NK-92 (cell line): ENCODE results near the gene CD53.
"Not testable (repeated sequence)": the region's sequence is repeated elsewhere in the genome, so short reads cannot be mapped to it uniquely, and the experiment has no call there.

Experiments
- DNase-seq: peaks from one replicate; lab custom pipeline; 2025; ENCODE audit not compliant: unreplicated experiment; lab: John Stamatoyannopoulos, UW

CD53 gene

DNA sequence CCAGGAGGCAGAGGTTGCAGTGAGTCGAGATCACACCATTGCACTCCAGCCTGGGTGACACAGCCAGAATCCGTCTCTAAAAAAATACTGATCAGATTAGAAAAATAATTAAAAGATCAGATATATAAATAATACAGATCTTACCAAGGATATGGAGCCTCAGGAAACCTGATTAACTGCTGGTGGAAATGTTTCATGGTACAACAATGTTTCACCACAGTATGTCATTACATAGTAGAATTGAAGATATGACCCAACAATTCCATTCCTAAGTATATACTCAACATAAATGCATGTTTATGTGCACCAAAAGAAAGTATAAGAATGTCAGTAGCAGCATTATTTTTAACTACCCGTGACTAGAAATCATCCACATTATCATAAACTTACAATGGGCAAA is 41.7 kb downstream of the CD53 start:
- DNase-seq, result no peak

DNA sequence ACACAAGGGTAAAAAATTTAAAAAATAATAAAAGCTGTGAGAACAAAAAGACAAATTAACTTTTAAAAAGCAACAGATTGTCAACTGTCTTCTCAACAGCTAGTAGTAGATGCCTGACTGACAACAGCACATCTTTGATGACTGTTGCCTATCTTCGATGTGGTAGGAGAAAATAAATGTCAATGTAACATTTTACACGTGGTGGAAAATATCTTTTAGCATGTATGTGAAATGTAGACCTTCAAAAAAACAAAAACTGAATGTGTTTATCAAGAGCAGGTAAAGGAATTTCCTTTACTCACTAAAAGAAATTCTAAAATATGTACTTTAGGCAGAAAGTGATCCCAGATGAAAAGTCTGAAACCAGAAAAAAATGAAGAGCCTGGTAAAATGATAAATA is 42.9 kb downstream of the CD53 start:
- no peak for DNase-seq

- no peak for DNase-seq
Observed at GRCh38 chr1:110916274-110916668, 43.3 kb downstream of the CD53 start.

GRCh38 chr1:110916669-110917306 is 43.8 kb downstream of the CD53 start:
- DNase-seq, result no peak

- no peak for DNase-seq
Observed at GRCh38 chr1:110918016-110918415, 45.1 kb downstream of the CD53 start.

GRCh38 chr1:110921953-110922352 is 49.0 kb downstream of the CD53 start:
- DNase-seq, result no peak

DNA sequence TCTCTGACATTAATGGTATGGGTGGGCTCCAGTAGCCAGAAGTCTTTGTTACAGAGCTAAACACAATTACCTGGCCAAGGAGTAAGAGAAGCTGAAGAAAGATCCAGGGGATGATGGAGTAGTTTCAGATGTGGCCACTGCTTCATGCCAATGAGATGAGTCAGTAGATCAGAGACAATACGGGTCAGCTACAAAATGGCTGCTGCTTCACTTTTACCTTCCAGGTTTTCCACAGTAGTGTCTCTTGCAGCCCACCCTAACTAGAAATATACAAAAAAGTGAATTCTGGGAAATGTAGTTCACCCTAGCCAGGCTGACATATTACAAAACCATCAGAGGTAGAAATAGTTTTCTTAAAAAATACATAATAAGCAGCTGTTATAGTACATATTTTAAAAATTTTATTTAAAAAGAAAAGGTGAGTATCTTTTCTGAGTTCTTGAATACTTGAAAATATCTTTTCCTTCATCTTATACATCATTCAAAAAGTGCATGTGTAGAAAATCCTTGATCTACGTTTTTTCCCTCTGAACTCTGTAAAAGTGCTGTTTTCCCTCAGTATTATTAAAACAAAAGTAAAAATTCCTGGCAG is 54.6 kb downstream of the CD53 start:
- no peak for DNase-seq

GRCh38 chr1:110928191-110928590 is 55.2 kb downstream of the CD53 start:
- no peak for DNase-seq

DNA sequence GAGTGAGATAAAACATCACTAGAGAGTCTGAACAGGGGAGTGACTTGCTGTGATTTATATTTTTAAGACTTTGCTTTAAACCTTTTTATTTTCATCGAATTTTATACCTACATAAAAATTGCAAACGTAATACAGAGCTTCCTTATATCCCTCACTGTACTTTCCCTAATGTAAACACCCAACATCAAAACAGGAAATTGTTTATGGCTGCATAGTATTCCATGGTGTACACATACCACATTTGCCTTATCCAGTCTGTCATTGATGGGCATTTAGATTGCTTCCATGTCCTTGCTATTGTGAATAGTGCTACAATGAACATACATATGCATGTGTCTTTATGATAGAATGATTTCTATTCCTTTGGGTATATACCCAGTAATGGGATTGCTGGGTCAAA is 56.0 kb downstream of the CD53 start:
- DNase-seq, result no peak

- DNase-seq, result not testable (repeated sequence)
Observed at GRCh38 chr1:110931097-110931496, 58.1 kb downstream of the CD53 start.

- no peak for DNase-seq
Observed at GRCh38 chr1:110936567-110936966, 63.6 kb downstream of the CD53 start.

- no peak for DNase-seq
Observed at GRCh38 chr1:110944806-110945205, 71.9 kb downstream of the CD53 start.

DNA sequence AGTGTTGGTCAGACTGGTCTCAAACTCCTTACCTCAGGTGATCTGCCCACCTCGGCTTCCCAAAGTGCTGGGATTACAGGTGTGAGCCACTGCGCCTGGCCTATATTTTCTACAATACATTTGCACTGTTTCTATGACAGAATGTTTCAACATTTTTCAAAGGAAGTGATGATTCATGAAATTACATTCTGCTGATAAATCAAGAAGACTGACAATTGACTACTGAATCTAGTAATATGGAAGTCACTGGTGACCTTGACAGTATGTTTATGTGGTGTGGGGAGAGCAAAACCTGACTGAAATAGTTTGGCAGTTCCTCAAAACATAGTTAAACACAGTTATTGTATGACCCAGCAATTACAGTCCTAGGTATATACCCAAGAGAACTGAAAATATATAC is 72.7 kb downstream of the CD53 start:
- no peak for DNase-seq

DNA sequence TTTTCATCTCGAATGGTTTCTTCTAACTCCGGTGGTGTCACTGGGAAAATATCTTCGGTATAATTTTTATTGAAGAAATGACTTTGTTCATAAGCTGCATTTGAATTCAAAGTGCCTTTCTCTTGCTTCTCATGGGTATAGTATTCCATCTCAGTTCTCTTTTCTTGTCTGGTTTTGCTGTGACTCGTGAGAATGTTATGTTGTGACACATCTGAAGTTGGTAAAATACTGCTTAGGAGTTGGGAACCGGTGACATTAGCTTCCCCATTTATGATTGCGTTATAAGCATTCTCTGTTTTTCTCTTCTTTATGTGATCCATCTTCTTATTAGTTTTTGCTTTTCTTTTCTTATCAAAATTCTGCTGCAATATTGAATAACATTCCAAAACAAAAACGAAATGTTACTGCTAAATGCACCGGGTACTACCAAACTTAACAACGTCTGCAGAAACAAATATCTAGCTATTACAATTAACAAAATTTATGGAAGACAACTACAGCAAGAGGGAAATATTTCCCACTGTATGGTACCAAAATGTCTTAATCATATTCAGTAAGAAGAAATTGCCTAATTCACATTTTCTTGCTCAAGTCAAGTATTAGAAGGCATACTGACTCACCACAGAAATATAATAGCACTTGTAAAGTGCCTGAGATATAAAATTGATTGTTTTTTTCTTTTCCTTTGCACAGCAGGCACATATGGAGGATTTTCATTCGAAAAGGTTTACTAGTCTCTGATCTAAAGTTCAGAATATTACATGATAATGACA is 75.3 kb downstream of the CD53 start:
- no peak for DNase-seq
